Body of pancreas (tissue), 4 donors: ENCODE measurements around the gene ZFHX3. TPM values are rescaled to one million over a fixed set of nuclear protein-coding genes. Genes with fewer than 3 reads are reported as not detected.

Experiments used
- ATAC-seq: fragments of 150-250 bp; one replicate; pipeline ENCODE4 v1.9.1; 2016
- DNase-seq, 4 donors: peaks; one replicate each; pipeline ENCODE4 v3.0.0-alpha.2; 2019
- H3K27ac ChIP-seq, 4 donors: fragments of 200-600 bp; sonication (generic); 1 replicate in 3 of 4; 2 replicates in 1 of 4; pipeline versions ENCODE4 v1.5.1 to v1.6.1; 2016 to 2019; ENCODE audit warnings: mild to moderate bottlenecking in 1 of 4, mixed read lengths in 1 of 4, moderate library complexity in 1 of 4
- H3K27me3 ChIP-seq, 2 donors: fragments of 200-600 bp; sonication (generic); one replicate each; pipeline ENCODE4 v1.6.0; 2016; ENCODE audit warnings: mild to moderate bottlenecking in 1 of 2
- H3K36me3 ChIP-seq, 2 donors: fragments of 200-600 bp; sonication (generic); replicated peaks in 1 of 2; 2 replicates each; pipeline ENCODE4 v1.5.1; 2016; ENCODE audit warnings: low read depth in 2 of 2; ENCODE audit not compliant: insufficient read depth in 1 of 2
- H3K4me1 ChIP-seq: fragments of 200-600 bp; sonication (generic); one replicate; pipeline ENCODE4 v1.6.0; 2016
- H3K4me3 ChIP-seq, 2 donors: fragments of 200-600 bp; sonication (generic); 1 replicate in 1 of 2; 2 replicates in 1 of 2; pipeline ENCODE4 v1.5.1; 2016 to 2019
- H3K9me3 ChIP-seq, 3 donors: fragments of 200-600 bp; sonication (generic); 1 replicate in 2 of 3; 2 replicates in 1 of 3; pipeline ENCODE4 v1.5.1; 2016
- POLR2A ChIP-seq, 3 donors: fragments of 450-650 bp; IDR thresholded peaks; one replicate each; pipeline ENCODE4 v1.6.1; 2016; ENCODE audit warnings: antibody characterized with exemption in 3 of 3, mild to moderate bottlenecking in 2 of 3
- WGBS, 2 donors: methylation state at CpG; one replicate each; pipeline ENCODE4 v1.1.5; 2017; 5-methylcytosine and 5-hydroxymethylcytosine counted together
- intact Hi-C: fragments of 100-400 bp; cut with DNase I; formaldehyde crosslinking; loops from one replicate; pipeline ENCODE4 v1.15.1; 2023
- total RNA-seq, 2 donors: library from RNA; depleted of rRNA; stranded (reverse); fragments of >200 nt; gene quantifications; one replicate each; pipeline ENCODE4 v1.1.0, GENCODE V29; 2016
- TF ChIP-seq, protein P1 (sequence below), 7 experiments: fragments of 450-650 bp in 4 of 7; fragments of 200-600 bp in 3 of 7; sonication (generic) in 3 of 7; IDR thresholded peaks; one replicate each; pipeline ENCODE4 v1.5.1; 2016 to 2019; ENCODE audit warnings: antibody characterized with exemption in 7 of 7

ZFHX3 gene
- total RNA-seq, 2 donors from 2014 or later = 22.4 to 24.6 TPM

DNA sequence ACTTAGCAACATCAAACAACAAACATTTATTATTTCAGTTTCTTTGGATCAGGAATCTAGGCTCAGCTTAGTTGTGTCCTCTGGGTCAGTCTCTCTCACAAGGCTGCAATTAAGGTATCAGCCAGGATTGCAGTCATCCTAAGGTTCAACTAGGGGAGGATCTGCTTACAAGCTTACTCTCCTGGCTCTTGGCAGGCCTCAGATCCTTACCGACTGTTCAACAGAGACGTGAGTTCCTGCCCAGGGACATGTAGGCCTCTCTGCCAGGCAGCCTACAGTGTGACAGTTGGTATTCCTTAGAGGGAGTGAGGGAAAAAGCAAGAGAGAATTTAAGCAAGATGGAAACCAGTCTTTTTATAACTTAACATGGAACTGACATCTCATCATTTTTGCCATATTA, 294.0 kb downstream of the ZFHX3 start:
- TF ChIP-seq, protein P1, sequence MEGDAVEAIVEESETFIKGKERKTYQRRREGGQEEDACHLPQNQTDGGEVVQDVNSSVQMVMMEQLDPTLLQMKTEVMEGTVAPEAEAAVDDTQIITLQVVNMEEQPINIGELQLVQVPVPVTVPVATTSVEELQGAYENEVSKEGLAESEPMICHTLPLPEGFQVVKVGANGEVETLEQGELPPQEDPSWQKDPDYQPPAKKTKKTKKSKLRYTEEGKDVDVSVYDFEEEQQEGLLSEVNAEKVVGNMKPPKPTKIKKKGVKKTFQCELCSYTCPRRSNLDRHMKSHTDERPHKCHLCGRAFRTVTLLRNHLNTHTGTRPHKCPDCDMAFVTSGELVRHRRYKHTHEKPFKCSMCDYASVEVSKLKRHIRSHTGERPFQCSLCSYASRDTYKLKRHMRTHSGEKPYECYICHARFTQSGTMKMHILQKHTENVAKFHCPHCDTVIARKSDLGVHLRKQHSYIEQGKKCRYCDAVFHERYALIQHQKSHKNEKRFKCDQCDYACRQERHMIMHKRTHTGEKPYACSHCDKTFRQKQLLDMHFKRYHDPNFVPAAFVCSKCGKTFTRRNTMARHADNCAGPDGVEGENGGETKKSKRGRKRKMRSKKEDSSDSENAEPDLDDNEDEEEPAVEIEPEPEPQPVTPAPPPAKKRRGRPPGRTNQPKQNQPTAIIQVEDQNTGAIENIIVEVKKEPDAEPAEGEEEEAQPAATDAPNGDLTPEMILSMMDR (IDR thresholded peaks at IDR 0.05) = no peak
- TF ChIP-seq POLR2A (IDR thresholded peaks at IDR 0.05) = no peak
- H3K9me3 ChIP-seq = peaks cover 0 to 6% (median 0%) of the 10 kb centered on the region in 3 donors
- no peak overlapping the region for H3K4me3 ChIP-seq
- no peaks in the 10 kb centered on the region for H3K27me3 ChIP-seq
- no peaks in the 10 kb centered on the region for H3K36me3 ChIP-seq
- WGBS, 2 donors = 71 to 88% methylated on average over 2 of the region's 2 CpGs
- H3K4me1 ChIP-seq = no peaks in the 10 kb centered on the region
- ATAC-seq (no peak), DNase-seq (no peak)
- no peak overlapping the region for H3K27ac ChIP-seq
- intact Hi-C loops = no loop called here

DNA sequence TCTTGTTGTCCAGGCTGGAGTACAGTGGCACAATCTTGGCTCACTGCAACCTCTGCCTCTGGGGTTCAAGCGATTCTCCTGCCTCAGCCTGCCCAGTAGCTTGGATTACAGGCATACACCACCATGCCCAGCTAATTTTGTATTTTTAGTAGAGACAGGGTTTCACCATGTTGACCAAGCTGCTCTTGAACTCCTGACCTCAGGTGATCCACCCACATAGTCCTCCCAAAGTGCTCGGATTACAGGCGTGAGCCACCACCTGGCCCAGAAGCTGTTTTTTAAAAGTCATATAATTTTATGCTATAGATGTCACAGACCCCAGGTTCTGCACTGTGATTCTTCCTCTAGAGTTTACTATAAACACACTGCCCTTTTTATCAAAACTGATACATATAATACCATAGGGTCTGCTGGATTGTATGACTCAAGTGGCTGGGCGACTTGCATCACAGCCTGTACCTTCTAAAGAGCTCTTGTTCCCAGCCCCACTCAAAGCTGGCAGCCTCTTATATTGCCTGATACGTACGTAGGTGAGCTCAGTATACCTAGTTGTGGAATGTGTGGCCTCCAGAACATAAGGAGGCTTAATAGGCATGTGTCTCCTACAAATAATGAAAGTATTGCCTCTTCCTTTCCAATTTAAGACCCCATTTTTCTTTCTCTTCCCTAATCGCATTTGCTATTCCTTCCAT, 295.8 kb downstream of the ZFHX3 start:
- intact Hi-C loops = no loop called here
- Histone ChIP-seq H3K9me3 (peaks cover 0 to 2% (median 0%) of the 10 kb centered on the region in 3 donors), H3K36me3 (no peaks in the 10 kb centered on the region), H3K4me3 (no peak overlapping the region), H3K27ac (no peak overlapping the region), H3K27me3 (no peaks in the 10 kb centered on the region), H3K4me1 (no peaks in the 10 kb centered on the region)
- WGBS, 2 donors = 92 to 93% methylated on average over 7 of the region's 7 CpGs
- no peak for ATAC-seq
- no peak for TF ChIP-seq POLR2A (IDR thresholded peaks at IDR 0.05)
- TF ChIP-seq, protein P1 (IDR thresholded peaks at IDR 0.05) = no peak
- no peak for DNase-seq

DNA sequence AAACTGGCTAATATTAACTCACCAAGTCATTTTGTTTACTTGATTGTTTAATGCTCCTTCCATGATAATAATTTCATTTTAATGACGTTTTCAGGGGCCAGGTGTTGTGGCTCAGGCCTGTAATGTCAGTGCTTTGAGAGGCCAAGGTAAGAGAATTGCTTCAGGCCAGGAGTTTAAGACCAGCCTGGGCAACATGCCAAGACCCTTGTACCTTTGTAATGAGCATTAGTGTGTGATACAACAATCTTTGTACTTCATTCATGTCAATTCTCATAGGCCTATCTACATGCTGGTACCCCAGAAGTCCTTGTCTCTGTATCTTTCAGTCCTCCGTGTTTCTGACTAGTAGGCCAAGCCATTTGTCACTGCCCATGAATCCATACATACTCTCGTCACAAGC, 296.9 kb downstream of the ZFHX3 start:
- H3K9me3 ChIP-seq = no peaks in the 10 kb centered on the region
- H3K36me3 ChIP-seq = no peaks in the 10 kb centered on the region
- no peak overlapping the region for H3K27ac ChIP-seq
- H3K4me1 ChIP-seq = no peaks in the 10 kb centered on the region
- no peak overlapping the region for H3K4me3 ChIP-seq
- ATAC-seq = no peak
- TF ChIP-seq POLR2A (IDR thresholded peaks at IDR 0.05) = no peak
- TF ChIP-seq, protein P1 (IDR thresholded peaks at IDR 0.05) = no peak
- no peak for DNase-seq
- H3K27me3 ChIP-seq = no peaks in the 10 kb centered on the region
- intact Hi-C loops = no loop called here
- 77% methylated on average over 3 of the region's 3 CpGs for WGBS, 2 donors

DNA sequence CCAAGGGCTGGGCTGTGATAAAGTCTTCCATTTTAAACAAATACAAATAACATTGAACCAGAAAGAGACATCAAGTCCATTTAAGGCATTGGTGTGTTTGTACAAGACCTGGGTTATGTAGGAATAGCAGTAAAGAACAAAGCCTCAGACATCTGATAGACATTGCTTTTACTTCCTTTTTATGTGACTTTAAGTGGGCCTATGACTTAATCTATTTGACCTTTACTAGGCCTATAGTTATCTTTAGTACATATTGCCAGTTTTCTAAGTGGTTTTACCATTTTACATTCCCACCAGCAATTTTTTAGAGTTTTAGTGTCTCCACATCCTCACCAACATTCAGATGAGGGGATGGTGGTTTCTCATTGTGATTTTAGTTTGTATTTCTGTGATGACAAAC, 298.8 kb downstream of the ZFHX3 start:
- Histone ChIP-seq H3K27ac (no peak overlapping the region), H3K27me3 (no peaks in the 10 kb centered on the region), H3K4me3 (no peak overlapping the region), H3K36me3 (no peaks in the 10 kb centered on the region), H3K9me3 (no peaks in the 10 kb centered on the region), H3K4me1 (no peaks in the 10 kb centered on the region)
- TF ChIP-seq, protein P1 (IDR thresholded peaks at IDR 0.05) = no peak
- no peak for TF ChIP-seq POLR2A (IDR thresholded peaks at IDR 0.05)
- DNase-seq (no peak), ATAC-seq (no peak)
- intact Hi-C loops = no loop called here
